HG02852 (cell line): Measurements from ENCODE around the gene TRIM61.

Experiments
- ATAC-seq: cut with Tn5 transposase; IDR thresholded peaks from one replicate; pipeline ENCODE4 v1.9.1; 2021; ENCODE audit warnings: mild to moderate bottlenecking, moderate library complexity; ENCODE audit not compliant: unreplicated experiment

The TRIM61 gene

DNA sequence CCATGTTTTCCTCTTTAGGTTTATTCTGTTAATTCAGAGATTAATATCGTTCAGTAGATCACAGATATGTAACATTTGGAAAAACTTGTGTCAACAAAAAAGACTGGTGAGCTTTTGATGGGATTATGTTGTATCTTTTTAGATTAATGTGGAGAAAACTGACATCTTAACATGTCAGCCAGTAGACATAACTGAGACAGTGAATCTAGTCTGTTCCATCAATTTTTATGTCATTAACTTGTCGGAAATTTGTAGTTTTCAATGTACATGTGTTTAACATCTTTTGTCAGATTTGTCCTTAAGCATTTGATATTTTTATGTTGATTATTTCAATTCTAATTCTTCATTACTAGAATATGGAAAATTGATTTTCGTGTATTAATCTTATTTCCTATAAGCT, 58.5 kb downstream of the TRIM61 start:
- ATAC-seq = no peak
